Measurements from ENCODE around the gene RUBCNL. TPM values are rescaled to one million over a fixed set of nuclear protein-coding genes. Genes with fewer than 3 reads are reported as not detected.
A peak's percentile ranks its signal among the peaks of the same experiment; 100 is the strongest.

RUBCNL gene
- polyA plus RNA-seq, 2 of the 4 experiments (the other 2 are of a cell fraction): not detected

GRCh38 chr13:46352805-46353204 lies 34.2 kb downstream of the RUBCNL start:
- FAIRE-seq: no peak
- POLR2A ChIA-PET: no interaction called here
- Histone ChIP-seq H3K4me3 (no peak overlapping the region), H3K4me1 (peaks cover 5% of the 10 kb centered on the region; the same call in 2 of the 3 replicates), H3K9me3 (peaks cover 10% of the 10 kb centered on the region; the same call in 2 of the 3 replicates), H3K4me2 (no peak overlapping the region), H3K27ac (no peak overlapping the region)
- CTCF ChIA-PET: interaction anchor here (0.5 kb wide), 1 partner anchor 390 kb away, joined by 3 read pairs; no protein-coding TSS in a partner anchor
- TF ChIP-seq BCL3 (IDR thresholded peaks at IDR 0.05): no peak
- WGBS (ENCODE audit: missing lambda C conversion rate): 84% methylated on average over 8 of the region's 8 CpGs
- ATAC-seq: no peak
- no peak for DNase-seq (ENCODE audit: low read depth in 1 of 2, low spot score in 1 of 2)

- Histone ChIP-seq H3K4me3 (no peak overlapping the region), H3K9me3 (peaks cover 10% of the 10 kb centered on the region; the same call in 2 of the 3 replicates), H3K4me1 (peaks cover under 1% of the 10 kb centered on the region; the same call in 2 of the 3 replicates), H3K27ac (no peak overlapping the region), H3K4me2 (no peak overlapping the region)
- ChIA-PET CTCF (interaction anchor here (1.1 kb wide), 1 partner anchor 150 kb away, joined by 4 read pairs; no protein-coding TSS in a partner anchor), POLR2A (no interaction called here)
- no peak for DNase-seq (ENCODE audit: low read depth in 1 of 2, low spot score in 1 of 2)
- ATAC-seq: no peak
- TF ChIP-seq MAFK (IDR thresholded peaks at IDR 0.05; ENCODE audit: partially characterized antibody): peak; percentile 88
- TF ChIP-seq ZNF302 (CRISPR knock-in tag; IDR thresholded peaks at IDR 0.05): no peak
- TF ChIP-seq MYC (IDR thresholded peaks at IDR 0.05; ENCODE audit: borderline replicate concordance, low read length): no peak
- no peak for FAIRE-seq
- WGBS (ENCODE audit: missing lambda C conversion rate): 74% methylated on average over 6 of the region's 11 CpGs
Observed at GRCh38 chr13:46350003-46350402, 37.0 kb downstream of the RUBCNL start.

- ATAC-seq: no peak
- TF ChIP-seq JUN (IDR thresholded peaks at IDR 0.05): no peak
- TF ChIP-seq KDM1A (IDR thresholded peaks at IDR 0.05; ENCODE audit: low read depth): no peak
- TF ChIP-seq BHLHE40 (IDR thresholded peaks at IDR 0.05; ENCODE audit: low read depth, low read length): no peak
- TF ChIP-seq MYC (IDR thresholded peaks at IDR 0.05; ENCODE audit: borderline replicate concordance, low read length): no peak
- TF ChIP-seq ZFP36 (IDR thresholded peaks at IDR 0.05; ENCODE audit: borderline replicate concordance, partially characterized antibody): no peak
- TF ChIP-seq JUNB (IDR thresholded peaks at IDR 0.05): no peak
- no peak for TF ChIP-seq HOXA7 (CRISPR knock-in tag; IDR thresholded peaks at IDR 0.05)
- no peak for TF ChIP-seq CBX2 (IDR thresholded peaks at IDR 0.05; ENCODE audit: borderline replicate concordance, low read depth)
- TF ChIP-seq ZNF302 (CRISPR knock-in tag; IDR thresholded peaks at IDR 0.05): no peak
- no peak for TF ChIP-seq TFCP2L1 (CRISPR knock-in tag; IDR thresholded peaks at IDR 0.05)
- no peak for TF ChIP-seq RNF2 (IDR thresholded peaks at IDR 0.05; ENCODE audit: borderline replicate concordance, low read depth)
- no peak for TF ChIP-seq HOXB5 (CRISPR knock-in tag; IDR thresholded peaks at IDR 0.05)
- no peak for TF ChIP-seq KDM5A (IDR thresholded peaks at IDR 0.05)
- no peak for TF ChIP-seq SMC3 (IDR thresholded peaks at IDR 0.05)
- TF ChIP-seq CHD4 (IDR thresholded peaks at IDR 0.05; ENCODE audit: borderline replicate concordance): no peak
- TF ChIP-seq NPAS2 (CRISPR knock-in tag; IDR thresholded peaks at IDR 0.05; ENCODE audit: borderline replicate concordance): no peak
- TF ChIP-seq ESRRA (IDR thresholded peaks at IDR 0.05; ENCODE audit: borderline replicate concordance, low read length): no peak
- no peak for TF ChIP-seq CEBPB (IDR thresholded peaks at IDR 0.05)
- no peak for TF ChIP-seq GATA3 (IDR thresholded peaks at IDR 0.05; ENCODE audit: borderline replicate concordance)
- no peak for TF ChIP-seq FOSL2 (IDR thresholded peaks at IDR 0.05)
- TF ChIP-seq FOSL2 (CRISPR knock-in tag; IDR thresholded peaks at IDR 0.05): no peak
- H3K4me1 ChIP-seq: no peaks in the 10 kb centered on the region
- H3K4me3 ChIP-seq: no peak overlapping the region
- no peak for FAIRE-seq
- no peak overlapping the region for H3K4me2 ChIP-seq
- no peak overlapping the region for H3K27ac ChIP-seq
- WGBS (ENCODE audit: missing lambda C conversion rate): 33% methylated on average over 1 of the region's 1 CpG
- no peak for DNase-seq (ENCODE audit: low read depth in 1 of 2, low spot score in 1 of 2)
- CTCF ChIA-PET: no interaction called here
- H3K9me3 ChIP-seq: peaks cover 5% of the 10 kb centered on the region; the same call in 1 of the 3 replicates
- POLR2A ChIA-PET: no interaction called here
Observed at GRCh38 chr13:46348961-46349360, 38.1 kb downstream of the RUBCNL start.
